Epithelial cell of esophagus (primary cell): ENCODE results near the gene KCTD16.

Experiments used
- DNase-seq: peaks from one replicate; pipeline ENCODE4 v3.0.0; 2010; ENCODE audit warnings: low read depth
- H3K4me3 ChIP-seq: 2 replicates; pipeline ENCODE4 v1.5.1; 2011; ENCODE audit warnings: mild to moderate bottlenecking, low read length, control low read depth
- TF ChIP-seq, protein P1 (sequence below): IDR thresholded peaks from 2 replicates; pipeline ENCODE4 v1.5.1; 2011; ENCODE audit warnings: low read depth, mild to moderate bottlenecking, low read length, control low read depth, inconsistent platforms; ENCODE audit not compliant: insufficient read depth; ENCODE audit errors: missing control alignments

Gene KCTD16

DNA sequence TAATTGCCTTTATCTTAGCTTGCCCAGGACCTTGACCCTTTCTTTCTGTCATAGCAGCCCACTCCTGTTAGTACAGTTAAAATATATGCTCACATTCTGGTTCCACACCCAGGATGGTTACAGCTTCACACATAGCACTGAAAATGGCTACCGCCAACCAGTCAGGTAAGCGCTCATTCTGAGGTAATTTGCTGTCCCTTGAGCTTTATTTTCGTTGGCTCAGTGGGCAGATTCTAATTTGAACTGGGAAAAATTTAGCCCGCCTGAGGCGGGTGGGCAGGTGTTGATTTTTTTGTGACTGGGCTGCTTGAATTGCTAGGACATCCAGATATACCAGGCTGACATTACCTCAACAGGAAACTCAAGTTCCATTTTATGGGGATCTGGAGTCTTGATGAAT is 137.5 kb downstream of the KCTD16 start:
- TF ChIP-seq, protein P1, sequence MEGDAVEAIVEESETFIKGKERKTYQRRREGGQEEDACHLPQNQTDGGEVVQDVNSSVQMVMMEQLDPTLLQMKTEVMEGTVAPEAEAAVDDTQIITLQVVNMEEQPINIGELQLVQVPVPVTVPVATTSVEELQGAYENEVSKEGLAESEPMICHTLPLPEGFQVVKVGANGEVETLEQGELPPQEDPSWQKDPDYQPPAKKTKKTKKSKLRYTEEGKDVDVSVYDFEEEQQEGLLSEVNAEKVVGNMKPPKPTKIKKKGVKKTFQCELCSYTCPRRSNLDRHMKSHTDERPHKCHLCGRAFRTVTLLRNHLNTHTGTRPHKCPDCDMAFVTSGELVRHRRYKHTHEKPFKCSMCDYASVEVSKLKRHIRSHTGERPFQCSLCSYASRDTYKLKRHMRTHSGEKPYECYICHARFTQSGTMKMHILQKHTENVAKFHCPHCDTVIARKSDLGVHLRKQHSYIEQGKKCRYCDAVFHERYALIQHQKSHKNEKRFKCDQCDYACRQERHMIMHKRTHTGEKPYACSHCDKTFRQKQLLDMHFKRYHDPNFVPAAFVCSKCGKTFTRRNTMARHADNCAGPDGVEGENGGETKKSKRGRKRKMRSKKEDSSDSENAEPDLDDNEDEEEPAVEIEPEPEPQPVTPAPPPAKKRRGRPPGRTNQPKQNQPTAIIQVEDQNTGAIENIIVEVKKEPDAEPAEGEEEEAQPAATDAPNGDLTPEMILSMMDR = no peak
- DNase-seq = no peak
- H3K4me3 ChIP-seq = no peak overlapping the region

DNA sequence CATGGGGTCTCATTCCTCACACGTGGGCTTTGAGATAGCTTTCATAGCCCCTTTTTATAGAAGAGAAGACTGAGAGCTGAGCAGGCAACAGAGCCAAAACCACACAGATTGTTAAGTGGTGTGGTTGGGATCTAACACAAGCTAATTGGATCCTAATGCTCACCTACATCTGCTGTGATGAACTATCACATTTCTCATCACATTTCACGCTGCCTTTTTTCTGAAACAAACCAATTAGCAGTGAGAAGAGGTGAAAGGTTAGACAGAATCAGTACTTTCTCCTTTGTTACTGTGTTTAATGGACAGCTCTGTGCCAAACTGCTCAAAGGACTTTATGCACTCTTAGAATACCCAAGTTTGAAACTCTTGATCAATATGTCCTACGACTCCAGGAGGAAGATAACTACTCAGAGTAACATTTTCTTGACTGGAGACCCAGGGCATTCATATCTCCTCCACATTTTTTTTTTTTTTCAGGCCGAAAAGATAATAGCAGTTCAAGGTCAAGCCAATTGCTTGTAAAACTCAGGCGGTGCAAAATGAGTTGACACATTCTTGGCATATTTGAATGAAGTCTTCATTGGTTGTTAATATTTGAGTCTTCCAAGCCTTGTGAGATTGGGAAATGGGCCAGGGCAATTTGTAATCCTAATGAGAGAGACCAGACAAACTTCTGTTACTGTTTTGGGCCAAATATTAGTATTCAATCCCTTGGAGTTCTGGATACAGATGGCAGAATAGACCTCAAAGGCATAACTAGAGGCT is 138.4 kb downstream of the KCTD16 start:
- TF ChIP-seq, protein P1 = no peak
- H3K4me3 ChIP-seq = no peak overlapping the region
- DNase-seq = no peak

DNA sequence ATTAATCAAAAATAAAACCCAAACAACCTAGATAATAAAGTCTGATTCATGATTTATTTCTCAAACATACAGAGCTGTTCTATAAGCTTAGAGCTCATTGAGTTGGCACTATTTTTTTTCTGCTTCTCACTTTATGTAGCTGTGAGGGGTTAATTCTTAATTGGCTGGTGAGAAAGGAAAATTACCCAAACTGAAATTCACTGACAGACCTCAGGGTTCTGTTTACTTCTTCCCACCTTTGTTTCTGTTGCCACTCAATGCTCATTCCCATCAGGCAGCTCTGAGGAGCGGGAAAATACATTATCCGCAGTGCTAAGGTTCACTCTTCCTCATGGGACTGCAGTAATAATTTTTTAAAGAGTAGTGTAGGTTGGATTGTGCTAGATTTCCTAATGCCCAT is 139.9 kb downstream of the KCTD16 start:
- no peak for DNase-seq
- no peak overlapping the region for H3K4me3 ChIP-seq
- TF ChIP-seq, protein P1 = no peak

- TF ChIP-seq, protein P1 = no peak
- no peak overlapping the region for H3K4me3 ChIP-seq
- no peak for DNase-seq
Measured at GRCh38 chr5:144313147-144313726, 142.6 kb downstream of the KCTD16 start.

GRCh38 chr5:144315026-144315425 is 144.4 kb downstream of the KCTD16 start:
- TF ChIP-seq, protein P1 = no peak
- no peak overlapping the region for H3K4me3 ChIP-seq
- DNase-seq = no peak

DNA sequence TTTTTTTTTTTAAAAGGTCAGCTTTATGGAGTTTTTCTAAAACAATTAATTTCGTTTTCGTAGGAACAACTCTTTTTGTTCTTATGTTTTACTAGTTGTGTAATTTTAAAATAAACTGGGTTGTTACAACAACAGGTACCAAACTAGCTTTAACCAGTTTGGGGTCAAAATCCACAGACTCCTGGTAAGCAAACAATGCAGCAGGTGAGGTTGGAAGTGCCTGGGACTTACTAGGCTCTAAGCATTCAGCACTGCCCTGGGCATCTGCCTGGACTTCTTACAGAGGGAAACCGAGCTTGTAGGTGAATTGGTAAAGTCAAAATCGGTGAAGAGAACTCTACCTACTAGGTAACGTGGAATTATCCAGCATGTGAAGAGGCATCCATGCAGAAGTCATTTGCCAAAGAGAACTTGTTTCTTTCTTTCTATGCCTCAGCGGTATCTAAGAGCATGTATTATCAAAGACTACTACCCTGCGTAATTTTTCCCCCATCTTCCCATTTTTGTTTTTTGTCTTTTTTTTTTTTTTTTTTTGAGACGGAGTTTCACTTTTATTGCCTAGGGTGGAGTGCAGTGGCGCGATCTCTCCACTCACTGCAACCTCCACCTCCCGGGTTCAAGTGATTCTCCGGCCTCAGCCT is 145.4 kb downstream of the KCTD16 start:
- H3K4me3 ChIP-seq = no peak overlapping the region
- TF ChIP-seq, protein P1 = no peak
- no peak for DNase-seq
